GM20000 (cell line): ENCODE measurements around the gene HMGB1.

Experiments
- DNase-seq: peaks from one replicate; pipeline ENCODE4 v3.0.0; 2012; ENCODE audit warnings: low spot score
- CTCF ChIP-seq: IDR thresholded peaks from 2 replicates; pipeline ENCODE4 v1.5.1; 2012; ENCODE audit warnings: mild to moderate bottlenecking, control low read depth; ENCODE audit errors: extremely low read depth, missing control alignments

Gene HMGB1

GRCh38 chr13:30465593-30466357, at the start of gene HMGB1:
HMGB1 (minus strand) TSS chr13:30465936; CDS start chr13:30463680, 2,256 bp downstream.
- no peak for TF ChIP-seq CTCF
- DNase-seq: peak; percentile 93

- TF ChIP-seq CTCF: no peak
- DNase-seq: no peak
Measured at GRCh38 chr13:30510811-30511371, 45.2 kb upstream of the HMGB1 start.

- no peak for TF ChIP-seq CTCF
- no peak for DNase-seq
Measured at GRCh38 chr13:30510091-30510490, 44.4 kb upstream of the HMGB1 start.

GRCh38 chr13:30509254-30510050, 43.7 kb upstream of the HMGB1 start:
- TF ChIP-seq CTCF: no peak
- DNase-seq: no peak

GRCh38 chr13:30504081-30504480, 38.3 kb upstream of the HMGB1 start:
- no peak for TF ChIP-seq CTCF
- peak; percentile 55 for DNase-seq

GRCh38 chr13:30502237-30502636, 36.5 kb upstream of the HMGB1 start:
- no peak for DNase-seq
- no peak for TF ChIP-seq CTCF

GRCh38 chr13:30499338-30499737, 33.6 kb upstream of the HMGB1 start:
- no peak for DNase-seq

More at GRCh38 chr13:30499338-30499737, 33.6 kb upstream of the HMGB1 start:
- no peak for TF ChIP-seq CTCF
